HCT116 (cell line): Measurements from ENCODE around the gene PANK1.

Experiments used
- CTCF ChIP-seq, 3 experiments: fragments of 200-600 bp in 1 of 3; sonication (generic) in 1 of 3; IDR thresholded peaks in 2 of 3; conservative IDR thresholded peaks in 1 of 3; 2 replicates each; pipeline ENCODE4 v1.5.1; 2012 to 2017; ENCODE audit warnings: low read depth in 2 of 3, low read length in 2 of 3, antibody characterized with exemption in 1 of 3, borderline replicate concordance in 1 of 3, control low read depth in 1 of 3, mild to moderate bottlenecking in 1 of 3, mixed read lengths in 1 of 3, mixed run types in 1 of 3, moderate library complexity in 1 of 3; ENCODE audit not compliant: insufficient read depth in 1 of 3
- ELF1 ChIP-seq: IDR thresholded peaks from 2 replicates; pipeline ENCODE4 v1.6.1; 2012; ENCODE audit warnings: low read depth, borderline replicate concordance
- FOSL1 ChIP-seq: IDR thresholded peaks from 2 replicates; pipeline ENCODE4 v1.6.1; 2012; ENCODE audit warnings: low read depth
- POLR2A ChIP-seq: IDR thresholded peaks from 2 replicates; pipeline ENCODE4 v1.7.0; 2011; ENCODE audit warnings: borderline replicate concordance; ENCODE audit not compliant: insufficient read depth, insufficient read length; ENCODE audit errors: extremely low read depth
- POLR2AphosphoS5 ChIP-seq: IDR thresholded peaks from 2 replicates; pipeline ENCODE4 v1.6.1; 2011; ENCODE audit warnings: mild to moderate bottlenecking, low read depth, low read length, moderate library complexity
- RAD21 ChIP-seq: IDR thresholded peaks from 2 replicates; pipeline ENCODE4 v1.6.1; 2012; ENCODE audit warnings: low read depth, mild to moderate bottlenecking
- REST ChIP-seq: IDR thresholded peaks from 2 replicates; pipeline ENCODE4 v1.6.1; 2012; ENCODE audit warnings: low read depth
- SIN3A ChIP-seq: IDR thresholded peaks from 2 replicates; pipeline ENCODE4 v1.6.1; 2012; ENCODE audit warnings: low read depth
- SRF ChIP-seq: IDR thresholded peaks from 2 replicates; pipeline ENCODE4 v1.6.1; 2012; ENCODE audit warnings: low read depth

GRCh38 chr10:89685936-89686335 is 40.9 kb upstream of the PANK1 start:
- TF ChIP-seq ELF1 (no peak), CTCF (IDR thresholded peaks at IDR 0.05 in 2 of 3, conservative IDR thresholded peaks at IDR 0.05 in 1 of 3; ENCODE audit: borderline replicate concordance in 1 of 3, insufficient read depth in 1 of 3, low read depth in 2 of 3, low read length in 2 of 3) (no peak), POLR2AphosphoS5 (no peak), SIN3A (no peak), REST (no peak), SRF (no peak), FOSL1 (no peak), POLR2A (no peak), RAD21 (no peak)
